SJCRH30 (cell line): ENCODE measurements around the gene SIM2. TPM values are rescaled to one million over a fixed set of nuclear protein-coding genes. Genes with fewer than 3 reads are reported as not detected.
A peak's percentile ranks its signal among the peaks of the same experiment; 100 is the strongest.

ENCODE experiments used
- DNase-seq, 2 experiments: peaks; one replicate each; pipeline ENCODE4 v3.0.0-alpha.2; 2015 to 2020
- H3K27ac ChIP-seq: fragments of 250-450 bp; sonication (Bioruptor Pico); 2 replicates; pipeline ENCODE4 v1.5.1; 2020; ENCODE audit warnings: mild to moderate bottlenecking, moderate library complexity
- H3K27me3 ChIP-seq: fragments of 250-450 bp; sonication (Bioruptor Pico); 2 replicates; pipeline ENCODE4 v1.5.1; 2020; ENCODE audit warnings: mild to moderate bottlenecking, moderate library complexity
- H3K36me3 ChIP-seq: fragments of 250-450 bp; sonication (Bioruptor Pico); 2 replicates; pipeline ENCODE4 v1.5.1; 2020; ENCODE audit warnings: mild to moderate bottlenecking, moderate library complexity
- H3K4me1 ChIP-seq: fragments of 250-450 bp; sonication (Bioruptor Pico); 2 replicates; pipeline ENCODE4 v1.5.1; 2020; ENCODE audit warnings: mild to moderate bottlenecking, moderate library complexity
- H3K4me3 ChIP-seq: fragments of 250-450 bp; sonication (Bioruptor Pico); 2 replicates; pipeline ENCODE4 v1.5.1; 2020; ENCODE audit warnings: mild to moderate bottlenecking, moderate library complexity
- H3K9me3 ChIP-seq: fragments of 250-450 bp; sonication (Bioruptor Pico); replicated peaks from 2 replicates; pipeline ENCODE4 v1.5.1; 2020; ENCODE audit warnings: mild to moderate bottlenecking, moderate library complexity
- total RNA-seq: library from RNA; depleted of rRNA; stranded (reverse); fragments of >200 nt; shearing (Covaris generic); gene quantifications from 2 replicates; pipeline ENCODE4 v1.2.3, GENCODE V29; 2014

The SIM2 gene
- total RNA-seq, 1 experiment from 2014 or later: 0.06 TPM

DNA sequence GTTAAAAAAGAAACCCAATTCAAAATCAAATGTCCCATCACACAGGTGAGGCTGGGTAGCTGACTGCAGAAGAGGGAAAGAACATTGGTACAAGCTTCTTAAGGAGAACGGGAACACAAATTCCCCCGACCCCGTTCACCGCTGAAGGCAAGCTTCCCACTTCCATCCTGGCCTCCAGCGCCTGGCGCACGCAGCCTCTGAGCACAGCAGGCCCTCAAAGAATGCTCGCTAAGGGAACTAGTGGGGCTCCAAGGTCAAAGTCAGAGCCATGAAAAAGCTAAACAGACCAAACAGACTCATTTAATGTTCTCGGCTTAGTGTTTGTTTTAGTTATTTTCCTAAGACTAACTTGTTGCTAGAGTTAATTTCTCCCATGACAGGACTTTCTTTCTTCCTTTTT lies 63.7 kb downstream of the SIM2 start:
- H3K27ac ChIP-seq: no peak overlapping the region
- H3K4me1 ChIP-seq: no peaks in the 10 kb centered on the region
- H3K4me3 ChIP-seq: no peak overlapping the region
- no peaks in the 10 kb centered on the region for H3K36me3 ChIP-seq
- no peaks in the 10 kb centered on the region for H3K27me3 ChIP-seq
- H3K9me3 ChIP-seq: no peaks in the 10 kb centered on the region
- no peak for DNase-seq

DNA sequence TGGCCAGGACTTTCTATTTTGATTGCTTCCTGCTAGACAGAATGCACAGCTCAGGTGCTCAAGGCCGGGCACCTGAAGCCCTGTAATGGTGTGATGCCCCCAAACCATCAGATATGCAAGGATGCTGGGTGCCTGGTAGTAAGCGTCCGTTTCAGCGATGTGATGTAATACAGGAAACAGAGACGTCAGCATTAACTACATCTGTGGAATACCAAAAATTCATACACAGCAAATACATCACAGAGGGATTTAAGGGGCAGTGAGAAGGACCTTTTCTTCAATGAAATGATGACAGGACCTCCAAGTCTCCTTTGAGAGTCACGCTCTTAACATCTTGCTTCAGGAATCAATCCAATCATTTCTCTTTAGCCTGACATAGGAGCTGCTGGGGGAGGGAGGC lies 64.4 kb downstream of the SIM2 start:
- Histone ChIP-seq H3K27ac (no peak overlapping the region), H3K36me3 (no peaks in the 10 kb centered on the region), H3K9me3 (no peaks in the 10 kb centered on the region), H3K4me1 (no peaks in the 10 kb centered on the region), H3K27me3 (no peaks in the 10 kb centered on the region), H3K4me3 (no peak overlapping the region)
- DNase-seq: no peak

DNA sequence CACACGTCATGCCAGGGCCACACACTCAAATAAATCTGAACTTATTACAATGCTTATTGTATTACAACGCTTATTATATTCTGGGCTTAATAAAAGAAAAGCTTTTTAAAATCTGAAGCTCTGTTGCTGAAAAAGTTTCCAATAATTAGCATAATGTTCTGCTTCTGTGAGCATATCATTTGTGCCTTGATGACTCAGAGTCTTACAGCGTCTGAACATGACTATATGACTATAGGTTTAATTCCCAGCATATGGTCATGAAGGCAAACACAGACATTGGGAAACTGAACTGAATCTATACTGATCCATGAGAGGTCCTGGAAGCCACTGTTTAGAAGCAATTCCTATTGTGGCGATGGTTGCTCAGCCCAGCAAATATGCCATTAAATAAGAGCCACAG lies 66.3 kb downstream of the SIM2 start:
- H3K4me1 ChIP-seq: no peaks in the 10 kb centered on the region
- H3K9me3 ChIP-seq: no peaks in the 10 kb centered on the region
- no peaks in the 10 kb centered on the region for H3K27me3 ChIP-seq
- H3K36me3 ChIP-seq: no peaks in the 10 kb centered on the region
- no peak overlapping the region for H3K4me3 ChIP-seq
- no peak for DNase-seq
- no peak overlapping the region for H3K27ac ChIP-seq

DNA sequence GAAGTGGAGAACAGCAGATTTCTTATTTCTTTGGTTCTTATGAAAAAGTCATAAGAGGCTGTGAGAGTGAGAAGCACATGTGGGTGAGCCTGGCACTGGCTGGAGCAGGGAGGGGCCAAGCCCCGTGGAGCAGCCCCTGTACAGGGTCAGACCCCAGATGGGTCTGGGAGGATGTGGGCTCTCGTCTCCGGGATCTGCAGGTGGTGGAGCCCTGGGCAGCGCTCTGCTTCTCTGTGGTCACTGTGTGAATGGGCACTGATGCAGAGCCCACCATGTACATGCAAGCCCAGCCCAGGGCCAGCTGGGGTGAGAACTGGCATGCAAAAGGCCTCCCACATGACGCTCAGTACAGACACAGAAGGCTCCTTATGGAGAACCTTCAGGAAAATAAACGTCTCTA lies 67.6 kb downstream of the SIM2 start:
- no peaks in the 10 kb centered on the region for H3K4me1 ChIP-seq
- no peak overlapping the region for H3K4me3 ChIP-seq
- no peaks in the 10 kb centered on the region for H3K36me3 ChIP-seq
- H3K9me3 ChIP-seq: no peaks in the 10 kb centered on the region
- H3K27me3 ChIP-seq: no peaks in the 10 kb centered on the region
- DNase-seq: no peak
- no peak overlapping the region for H3K27ac ChIP-seq

DNA sequence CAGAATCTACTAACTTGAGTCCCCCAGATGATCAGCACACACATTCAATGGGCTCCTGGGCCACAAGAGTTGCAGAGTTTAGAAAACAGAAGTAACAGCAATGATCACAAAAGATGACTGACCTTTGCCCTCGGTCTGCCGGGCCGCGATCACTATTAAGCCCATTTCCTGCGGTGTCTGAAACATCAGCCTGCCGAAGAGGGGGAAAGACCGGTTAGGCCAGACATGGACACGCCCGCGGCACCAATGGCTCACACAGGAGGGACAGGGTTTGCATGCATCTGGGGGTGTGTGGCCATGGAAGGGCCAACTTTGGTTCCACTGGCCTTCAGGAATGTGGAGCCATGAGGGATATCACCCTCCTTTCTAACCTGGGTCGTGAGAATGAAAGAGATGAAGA lies 68.2 kb downstream of the SIM2 start:
- H3K4me1 ChIP-seq: no peaks in the 10 kb centered on the region
- no peaks in the 10 kb centered on the region for H3K36me3 ChIP-seq
- H3K27me3 ChIP-seq: no peaks in the 10 kb centered on the region
- no peak for DNase-seq
- H3K9me3 ChIP-seq: no peaks in the 10 kb centered on the region
- no peak overlapping the region for H3K4me3 ChIP-seq
- H3K27ac ChIP-seq: no peak overlapping the region

DNA sequence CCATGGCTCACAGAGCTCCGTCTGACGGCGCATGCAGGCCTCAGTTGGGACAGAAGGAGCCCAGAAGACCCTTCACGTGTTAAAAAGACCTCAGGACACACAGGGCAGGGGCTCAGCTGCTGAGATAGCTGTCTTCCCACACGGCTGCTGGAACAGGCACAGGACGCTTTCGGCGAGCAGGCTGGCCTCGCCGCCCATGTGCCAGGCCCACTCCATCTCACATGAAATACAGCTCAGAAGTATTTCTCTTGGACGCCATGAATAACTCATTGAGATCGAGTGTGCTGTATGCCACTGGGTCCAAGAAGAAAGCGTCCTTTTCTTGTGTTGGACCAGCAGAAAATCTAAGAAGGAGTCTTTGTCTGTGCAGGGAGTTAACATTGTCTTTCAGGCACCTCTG lies 69.6 kb downstream of the SIM2 start:
- Histone ChIP-seq H3K36me3 (no peaks in the 10 kb centered on the region), H3K27ac (no peak overlapping the region), H3K4me1 (peaks cover 6% of the 10 kb centered on the region), H3K4me3 (no peak overlapping the region), H3K9me3 (no peaks in the 10 kb centered on the region), H3K27me3 (no peaks in the 10 kb centered on the region)
- DNase-seq: no peak

DNA sequence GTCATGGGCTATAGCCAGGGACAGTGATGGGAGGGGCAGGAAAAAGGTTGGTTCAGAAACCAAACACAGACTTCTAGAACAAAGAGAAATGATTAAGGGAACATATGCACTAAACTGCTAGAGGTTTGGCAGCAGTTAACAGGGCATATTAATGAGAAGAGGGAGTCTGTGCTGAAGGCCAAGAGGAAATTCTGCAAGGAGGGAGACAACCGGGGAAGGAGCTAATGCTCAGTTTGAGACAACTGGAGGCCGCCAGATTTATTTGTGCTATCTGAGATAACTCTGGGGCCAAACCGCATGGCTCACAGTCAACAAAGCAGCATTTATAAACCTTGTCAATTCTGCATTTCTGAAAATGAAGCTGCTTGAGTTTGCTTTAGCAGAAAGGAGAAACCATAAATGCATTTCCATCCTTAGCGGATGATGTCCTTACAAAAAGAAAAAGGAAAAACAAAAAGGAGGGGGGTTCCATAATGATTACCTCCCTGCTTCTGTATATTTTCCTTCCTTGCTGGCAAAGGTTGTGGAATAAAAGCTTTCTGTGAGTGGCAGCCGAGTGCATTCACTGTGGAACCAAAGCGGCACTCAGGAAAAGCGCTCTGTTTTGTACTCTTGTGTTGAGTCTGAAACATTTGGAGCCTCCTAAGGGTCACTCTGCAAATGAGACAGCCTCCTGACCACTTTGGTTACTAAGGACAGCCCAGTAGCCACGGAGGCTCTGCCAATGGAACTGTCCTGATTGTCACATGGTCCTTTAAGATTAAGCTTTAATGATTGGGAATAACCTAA lies 70.3 kb downstream of the SIM2 start:
- no peak for DNase-seq
- Histone ChIP-seq H3K36me3 (no peaks in the 10 kb centered on the region), H3K27ac (no peak overlapping the region), H3K4me3 (no peak overlapping the region), H3K27me3 (no peaks in the 10 kb centered on the region), H3K4me1 (peaks cover 7% of the 10 kb centered on the region), H3K9me3 (no peaks in the 10 kb centered on the region)

DNA sequence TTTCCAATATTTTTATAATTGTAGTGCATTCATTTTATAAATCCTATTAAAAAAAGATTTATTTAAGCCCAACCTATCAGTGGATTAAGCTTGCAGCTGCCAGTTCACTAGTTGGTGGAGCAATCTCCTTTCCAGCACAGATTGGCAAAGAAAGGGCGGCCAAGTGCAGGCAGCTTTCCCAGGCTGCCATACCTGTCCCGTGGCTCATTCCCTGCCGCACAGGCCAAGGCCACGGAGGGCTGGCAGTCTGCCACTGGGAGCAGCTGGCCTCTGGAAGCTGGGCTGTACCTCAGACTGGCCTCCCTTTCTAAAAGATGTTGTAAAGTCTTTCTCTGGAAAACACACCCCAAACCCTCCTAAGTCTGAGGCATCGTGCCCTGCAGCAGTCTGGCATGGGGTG lies 74.2 kb downstream of the SIM2 start:
- Histone ChIP-seq H3K9me3 (no peaks in the 10 kb centered on the region), H3K4me3 (no peak overlapping the region), H3K4me1 (peaks cover 7% of the 10 kb centered on the region), H3K27ac (peak overlapping the region; percentile 14; the same call in 1 of the 2 replicates), H3K36me3 (no peaks in the 10 kb centered on the region), H3K27me3 (no peaks in the 10 kb centered on the region)
- DNase-seq: peak; percentile 83 to 86

DNA sequence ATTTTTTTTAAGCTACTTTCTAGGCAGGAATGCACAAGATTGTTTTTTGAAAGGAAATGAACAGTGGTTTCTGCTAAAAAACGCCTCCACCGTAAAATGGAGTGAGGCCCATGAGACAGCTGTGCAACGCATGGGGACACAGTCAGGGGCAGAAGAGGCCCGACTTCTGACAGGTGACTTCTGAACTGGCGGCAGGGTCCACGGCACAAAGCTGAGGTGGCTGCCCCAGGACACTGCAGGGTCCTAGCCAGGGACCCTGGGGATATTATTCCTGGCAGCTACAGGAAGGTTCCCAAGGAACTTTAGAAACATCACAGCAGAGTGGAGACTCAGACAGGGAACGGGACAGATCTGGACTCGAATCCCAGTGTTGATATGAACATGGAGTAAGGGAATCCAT lies 75.1 kb downstream of the SIM2 start:
- Histone ChIP-seq H3K27me3 (no peaks in the 10 kb centered on the region), H3K9me3 (no peaks in the 10 kb centered on the region), H3K36me3 (no peaks in the 10 kb centered on the region), H3K4me3 (no peak overlapping the region), H3K27ac (peak overlapping the region; percentile 14; the same call in 1 of the 2 replicates), H3K4me1 (peaks cover 7% of the 10 kb centered on the region)
- DNase-seq: peak; percentile 11 to 48

DNA sequence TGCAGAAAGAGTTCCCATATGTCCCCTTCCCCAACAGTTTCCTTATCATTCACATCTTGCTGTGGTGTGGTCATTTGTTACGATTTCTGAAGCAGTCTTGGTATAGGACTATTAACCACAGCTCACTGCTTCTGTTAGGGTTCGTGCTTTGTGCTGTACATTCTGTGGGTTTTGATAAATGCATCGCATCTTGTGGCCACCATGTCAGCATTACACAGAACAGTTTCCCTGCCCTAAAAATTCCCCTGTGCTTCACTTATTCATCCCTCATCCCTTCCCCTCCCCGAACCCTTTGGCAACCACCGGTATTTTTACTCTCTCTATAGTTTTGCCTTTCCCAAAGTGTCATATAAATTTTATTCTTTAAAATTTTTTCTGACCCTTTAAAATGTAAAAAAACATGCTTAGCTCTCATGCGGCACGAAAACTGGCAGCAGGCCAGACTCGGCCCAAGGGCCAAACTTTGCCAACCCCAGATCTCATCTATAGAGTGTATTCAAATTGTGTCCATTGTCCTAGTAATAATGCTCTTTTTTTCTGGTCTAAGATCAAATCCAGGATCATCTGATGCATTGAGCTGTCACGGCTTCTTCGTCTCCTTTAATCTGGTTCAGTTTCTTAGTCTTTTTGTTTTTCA lies 78.2 kb downstream of the SIM2 start:
- no peak overlapping the region for H3K4me3 ChIP-seq
- no peak overlapping the region for H3K27ac ChIP-seq
- no peaks in the 10 kb centered on the region; the same call in 1 of the 2 replicates for H3K9me3 ChIP-seq
- H3K4me1 ChIP-seq: peaks cover 7% of the 10 kb centered on the region
- H3K36me3 ChIP-seq: no peaks in the 10 kb centered on the region
- DNase-seq: no peak
- no peaks in the 10 kb centered on the region for H3K27me3 ChIP-seq

DNA sequence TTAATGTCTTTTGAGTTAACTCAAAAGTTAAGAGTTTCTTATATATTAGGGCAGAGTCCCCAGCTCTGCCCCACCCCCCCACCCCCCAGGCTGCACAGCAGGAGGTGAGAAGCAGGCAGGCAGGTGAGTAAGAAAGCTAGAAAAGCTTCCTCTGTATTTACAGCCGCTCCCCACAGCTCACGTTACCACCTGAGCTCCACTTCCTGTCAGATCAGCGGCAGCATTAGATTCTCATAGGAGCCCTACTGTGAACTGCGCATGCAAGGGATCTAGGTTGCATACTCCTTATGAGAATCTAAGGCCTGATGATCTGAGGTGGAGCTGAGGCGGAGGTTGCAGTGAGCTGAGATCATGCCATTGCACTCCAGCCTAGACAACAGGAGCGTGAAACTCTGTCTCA lies 81.9 kb downstream of the SIM2 start:
- no peaks in the 10 kb centered on the region for H3K27me3 ChIP-seq
- no peak for DNase-seq
- no peak overlapping the region for H3K27ac ChIP-seq
- H3K4me3 ChIP-seq: no peak overlapping the region
- H3K36me3 ChIP-seq: no peaks in the 10 kb centered on the region
- no peaks in the 10 kb centered on the region; the same call in 1 of the 2 replicates for H3K9me3 ChIP-seq
- no peaks in the 10 kb centered on the region for H3K4me1 ChIP-seq

DNA sequence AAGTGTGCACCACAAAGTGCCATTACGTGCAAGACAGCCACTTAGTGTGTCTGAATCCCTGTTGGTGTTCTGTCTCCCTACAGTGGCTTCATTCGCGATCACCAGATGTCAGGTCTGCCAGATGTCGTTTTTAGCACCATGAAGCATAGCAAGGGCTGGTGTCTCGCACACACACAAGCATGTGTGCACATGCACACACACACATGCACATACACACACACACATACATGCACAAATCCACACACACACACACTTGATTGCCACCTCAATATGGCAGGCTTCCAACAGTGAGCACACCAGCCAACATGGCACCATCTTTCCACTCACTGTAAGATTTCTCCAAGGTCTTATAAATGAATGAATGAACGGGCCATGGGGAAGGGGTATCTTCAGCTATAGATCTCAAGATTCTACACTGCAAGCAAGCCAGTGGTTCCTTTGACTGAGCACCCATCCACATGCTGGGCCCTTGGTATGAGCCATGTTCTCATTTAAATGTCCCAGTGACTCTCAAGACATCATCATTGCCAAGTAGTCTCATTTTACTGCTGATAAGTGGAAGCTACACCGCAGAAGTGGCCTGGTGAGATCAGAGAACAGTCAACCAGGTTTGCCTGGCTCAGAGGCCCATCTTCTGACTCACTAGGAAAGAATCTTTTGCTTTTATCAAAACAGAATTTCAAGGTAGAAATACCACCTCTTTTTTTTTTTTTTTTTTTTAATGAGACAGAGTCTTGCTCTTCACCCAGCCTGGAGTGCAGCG lies 84.9 kb downstream of the SIM2 start:
- Histone ChIP-seq H3K27me3 (no peaks in the 10 kb centered on the region), H3K4me1 (no peaks in the 10 kb centered on the region), H3K36me3 (no peaks in the 10 kb centered on the region), H3K9me3 (no peaks in the 10 kb centered on the region; the same call in 1 of the 2 replicates), H3K4me3 (no peak overlapping the region), H3K27ac (no peak overlapping the region)
- DNase-seq: no peak

DNA sequence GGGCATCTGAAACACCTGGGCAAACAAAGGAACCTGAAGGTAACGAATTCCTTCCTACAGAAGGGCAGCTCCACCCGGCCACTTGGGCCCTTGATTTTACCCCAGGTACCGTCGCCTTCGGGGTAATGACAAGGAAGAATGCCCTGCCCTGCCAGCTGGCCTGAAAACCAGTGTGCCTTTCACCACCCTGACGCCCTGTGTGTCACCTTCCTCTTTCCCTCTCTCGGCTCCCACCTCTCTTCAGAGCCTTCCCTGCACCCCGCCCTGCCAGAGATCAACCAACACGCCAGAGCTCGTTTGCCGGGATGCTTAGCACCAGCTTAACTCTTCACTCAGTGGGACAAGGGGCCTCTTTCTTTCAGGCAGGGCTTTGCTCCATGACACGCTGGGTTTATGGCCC lies 86.0 kb downstream of the SIM2 start:
- Histone ChIP-seq H3K4me3 (no peak overlapping the region), H3K4me1 (no peaks in the 10 kb centered on the region), H3K27ac (no peak overlapping the region), H3K27me3 (no peaks in the 10 kb centered on the region), H3K36me3 (no peaks in the 10 kb centered on the region), H3K9me3 (no peaks in the 10 kb centered on the region; the same call in 1 of the 2 replicates)
- no peak for DNase-seq

DNA sequence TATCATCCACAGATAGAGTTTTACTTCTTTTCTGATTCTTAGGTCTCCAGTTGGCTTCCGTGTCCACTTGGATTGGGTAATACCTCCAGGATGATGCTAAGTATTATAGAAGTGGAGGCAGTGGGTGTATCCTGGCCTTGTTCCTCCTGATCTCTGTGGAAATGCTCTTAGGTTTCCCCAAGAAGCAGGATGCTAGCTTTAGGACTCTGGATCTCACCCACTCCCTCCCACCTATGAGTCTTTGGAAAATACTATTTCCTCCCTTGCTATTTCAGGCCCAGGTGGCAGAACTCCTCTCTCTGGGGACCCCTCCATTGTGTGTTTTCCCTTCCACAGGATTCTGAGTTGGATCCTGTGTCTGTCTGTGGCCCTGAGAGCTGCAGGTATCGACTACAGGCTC lies 86.7 kb downstream of the SIM2 start:
- Histone ChIP-seq H3K4me1 (no peaks in the 10 kb centered on the region), H3K36me3 (no peaks in the 10 kb centered on the region), H3K4me3 (no peak overlapping the region), H3K9me3 (no peaks in the 10 kb centered on the region; the same call in 1 of the 2 replicates), H3K27me3 (no peaks in the 10 kb centered on the region), H3K27ac (no peak overlapping the region)
- DNase-seq: no peak

DNA sequence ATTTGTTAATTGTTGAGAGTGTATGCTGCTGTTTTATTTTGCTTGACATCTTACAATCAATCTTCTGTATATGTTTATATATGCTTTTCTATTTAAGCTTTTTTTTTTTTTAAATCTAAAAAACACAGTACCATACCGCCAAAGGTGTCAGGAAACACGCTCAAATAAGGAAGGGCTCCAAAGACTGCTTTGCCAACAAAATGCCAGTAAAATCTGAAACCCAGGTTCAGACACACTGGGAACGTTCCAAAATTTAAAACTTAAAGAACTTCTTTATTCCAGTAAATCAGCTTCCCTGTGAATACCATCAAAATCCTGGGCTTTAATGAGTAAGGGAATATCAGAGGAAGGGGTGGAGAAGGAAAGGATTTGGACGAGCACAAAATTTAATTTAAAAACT lies 87.3 kb downstream of the SIM2 start:
- DNase-seq: no peak

More for the DNA sequence above, 87.3 kb downstream of the SIM2 start:
- no peaks in the 10 kb centered on the region; the same call in 1 of the 2 replicates for H3K9me3 ChIP-seq
- no peaks in the 10 kb centered on the region for H3K27me3 ChIP-seq
- H3K4me1 ChIP-seq: no peaks in the 10 kb centered on the region
- H3K4me3 ChIP-seq: no peak overlapping the region
- no peak overlapping the region for H3K27ac ChIP-seq
- no peaks in the 10 kb centered on the region for H3K36me3 ChIP-seq
